ENCODE measurements around the gene DHX34. TPM values are rescaled to one million over a fixed set of nuclear protein-coding genes. Genes with fewer than 3 reads are reported as not detected.
A peak's percentile ranks its signal among the peaks of the same experiment; 100 is the strongest.

DHX34 gene
- total and polyA plus RNA-seq, 9 of the 15 experiments (the other 6 are each of a cell fraction or from before 2014, with no cell fraction given) = 0.36 to 42.0 (median 15.0) TPM

DNA sequence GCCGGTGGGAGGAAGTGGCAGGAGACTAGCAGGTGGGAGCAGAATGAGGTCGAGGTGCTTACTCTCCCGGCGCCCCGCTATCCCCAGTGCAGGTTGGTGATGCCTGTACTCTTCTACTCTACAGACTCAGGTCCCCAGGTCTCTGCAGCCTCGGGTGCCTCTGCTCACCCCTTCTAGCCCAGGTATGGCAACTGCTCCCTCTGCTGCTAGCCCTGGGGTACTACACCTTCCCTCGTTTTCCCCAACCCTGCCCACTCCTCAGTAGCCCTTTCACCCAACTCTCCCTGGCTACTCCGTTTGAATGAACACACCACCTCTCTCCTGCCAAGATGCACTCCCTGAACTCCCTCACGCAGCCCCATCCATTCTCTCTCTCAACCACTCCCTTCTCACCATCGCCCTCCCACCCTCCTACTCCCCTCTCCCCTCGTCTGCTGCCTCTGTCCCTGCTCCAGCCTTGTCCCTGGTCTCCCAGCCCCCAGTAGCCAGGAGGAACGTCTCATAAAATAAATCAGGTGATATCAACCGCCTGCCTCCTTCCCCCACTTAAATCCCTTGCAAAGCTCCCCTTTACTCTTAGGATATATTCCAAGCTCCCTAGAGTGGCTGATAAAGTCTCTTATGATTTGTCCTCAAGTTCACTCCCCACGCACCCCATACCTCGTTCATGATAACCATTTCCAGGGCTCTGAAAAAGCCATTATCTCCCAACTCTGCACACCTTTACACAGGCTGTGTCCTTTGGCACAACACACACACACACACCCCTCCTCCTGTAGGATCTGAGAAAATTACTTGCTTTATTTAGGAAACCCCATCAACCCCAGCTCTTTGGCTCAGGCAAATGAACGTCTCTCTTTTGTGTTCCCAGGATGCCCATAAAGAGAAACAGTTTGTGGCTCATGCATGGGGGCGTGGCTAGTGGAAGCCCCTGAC, 78.4 kb downstream of the DHX34 start (continued):
- TF ChIP-seq, protein P1, sequence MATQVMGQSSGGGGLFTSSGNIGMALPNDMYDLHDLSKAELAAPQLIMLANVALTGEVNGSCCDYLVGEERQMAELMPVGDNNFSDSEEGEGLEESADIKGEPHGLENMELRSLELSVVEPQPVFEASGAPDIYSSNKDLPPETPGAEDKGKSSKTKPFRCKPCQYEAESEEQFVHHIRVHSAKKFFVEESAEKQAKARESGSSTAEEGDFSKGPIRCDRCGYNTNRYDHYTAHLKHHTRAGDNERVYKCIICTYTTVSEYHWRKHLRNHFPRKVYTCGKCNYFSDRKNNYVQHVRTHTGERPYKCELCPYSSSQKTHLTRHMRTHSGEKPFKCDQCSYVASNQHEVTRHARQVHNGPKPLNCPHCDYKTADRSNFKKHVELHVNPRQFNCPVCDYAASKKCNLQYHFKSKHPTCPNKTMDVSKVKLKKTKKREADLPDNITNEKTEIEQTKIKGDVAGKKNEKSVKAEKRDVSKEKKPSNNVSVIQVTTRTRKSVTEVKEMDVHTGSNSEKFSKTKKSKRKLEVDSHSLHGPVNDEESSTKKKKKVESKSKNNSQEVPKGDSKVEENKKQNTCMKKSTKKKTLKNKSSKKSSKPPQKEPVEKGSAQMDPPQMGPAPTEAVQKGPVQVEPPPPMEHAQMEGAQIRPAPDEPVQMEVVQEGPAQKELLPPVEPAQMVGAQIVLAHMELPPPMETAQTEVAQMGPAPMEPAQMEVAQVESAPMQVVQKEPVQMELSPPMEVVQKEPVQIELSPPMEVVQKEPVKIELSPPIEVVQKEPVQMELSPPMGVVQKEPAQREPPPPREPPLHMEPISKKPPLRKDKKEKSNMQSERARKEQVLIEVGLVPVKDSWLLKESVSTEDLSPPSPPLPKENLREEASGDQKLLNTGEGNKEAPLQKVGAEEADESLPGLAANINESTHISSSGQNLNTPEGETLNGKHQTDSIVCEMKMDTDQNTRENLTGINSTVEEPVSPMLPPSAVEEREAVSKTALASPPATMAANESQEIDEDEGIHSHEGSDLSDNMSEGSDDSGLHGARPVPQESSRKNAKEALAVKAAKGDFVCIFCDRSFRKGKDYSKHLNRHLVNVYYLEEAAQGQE (IDR thresholded peaks at IDR 0.05; ENCODE audit: borderline replicate concordance) = peak; percentile 64; the same call in 1 of the 2 replicates
- TF ChIP-seq, protein P1 (CRISPR knock-in tag; IDR thresholded peaks at IDR 0.05; ENCODE audit: low read depth) = no peak
- TF ChIP-seq MTA1 (IDR thresholded peaks at IDR 0.05; ENCODE audit: borderline replicate concordance) (peak; percentile 50; the same call in 1 of the 2 replicates), RAD21 (CRISPR knock-in tag; conservative IDR thresholded peaks at IDR 0.05 in 1 of 2, IDR thresholded peaks at IDR 0.05 in 1 of 2) (peak; percentile 66 to 84), NCOR1 (IDR thresholded peaks at IDR 0.05) (no peak), BRCA1 (IDR thresholded peaks at IDR 0.05) (no peak), BRCA1 (CRISPR knock-in tag; IDR thresholded peaks at IDR 0.05) (no peak), RUNX1 (IDR thresholded peaks at IDR 0.05; ENCODE audit: low read depth) (no peak), FOXK1 (CRISPR knock-in tag; IDR thresholded peaks at IDR 0.05; ENCODE audit: borderline replicate concordance) (no peak), ZNF668 (CRISPR knock-in tag; IDR thresholded peaks at IDR 0.05) (no peak), TEAD4 (IDR thresholded peaks at IDR 0.05; ENCODE audit: low read length) (no peak), TEAD4 (CRISPR knock-in tag; IDR thresholded peaks at IDR 0.05; ENCODE audit: borderline replicate concordance) (0 out of 2 replicates have a peak, but pooled peaks have one; percentile 31), FOXM1 (IDR thresholded peaks at IDR 0.05; ENCODE audit: low read depth) (no peak), FOXM1 (CRISPR knock-in tag; IDR thresholded peaks at IDR 0.05; ENCODE audit: low read depth) (no peak), DPF2 (IDR thresholded peaks at IDR 0.05) (no peak)
- TF ChIP-seq, protein P2, sequence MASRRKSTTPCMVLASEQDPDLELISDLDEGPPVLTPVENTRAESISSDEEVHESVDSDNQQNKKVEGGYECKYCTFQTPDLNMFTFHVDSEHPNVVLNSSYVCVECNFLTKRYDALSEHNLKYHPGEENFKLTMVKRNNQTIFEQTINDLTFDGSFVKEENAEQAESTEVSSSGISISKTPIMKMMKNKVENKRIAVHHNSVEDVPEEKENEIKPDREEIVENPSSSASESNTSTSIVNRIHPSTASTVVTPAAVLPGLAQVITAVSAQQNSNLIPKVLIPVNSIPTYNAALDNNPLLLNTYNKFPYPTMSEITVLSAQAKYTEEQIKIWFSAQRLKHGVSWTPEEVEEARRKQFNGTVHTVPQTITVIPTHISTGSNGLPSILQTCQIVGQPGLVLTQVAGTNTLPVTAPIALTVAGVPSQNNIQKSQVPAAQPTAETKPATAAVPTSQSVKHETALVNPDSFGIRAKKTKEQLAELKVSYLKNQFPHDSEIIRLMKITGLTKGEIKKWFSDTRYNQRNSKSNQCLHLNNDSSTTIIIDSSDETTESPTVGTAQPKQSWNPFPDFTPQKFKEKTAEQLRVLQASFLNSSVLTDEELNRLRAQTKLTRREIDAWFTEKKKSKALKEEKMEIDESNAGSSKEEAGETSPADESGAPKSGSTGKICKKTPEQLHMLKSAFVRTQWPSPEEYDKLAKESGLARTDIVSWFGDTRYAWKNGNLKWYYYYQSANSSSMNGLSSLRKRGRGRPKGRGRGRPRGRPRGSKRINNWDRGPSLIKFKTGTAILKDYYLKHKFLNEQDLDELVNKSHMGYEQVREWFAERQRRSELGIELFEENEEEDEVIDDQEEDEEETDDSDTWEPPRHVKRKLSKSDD (conservative IDR thresholded peaks at IDR 0.05; ENCODE audit: low read length) = no peak
- TF ChIP-seq, protein P3, sequence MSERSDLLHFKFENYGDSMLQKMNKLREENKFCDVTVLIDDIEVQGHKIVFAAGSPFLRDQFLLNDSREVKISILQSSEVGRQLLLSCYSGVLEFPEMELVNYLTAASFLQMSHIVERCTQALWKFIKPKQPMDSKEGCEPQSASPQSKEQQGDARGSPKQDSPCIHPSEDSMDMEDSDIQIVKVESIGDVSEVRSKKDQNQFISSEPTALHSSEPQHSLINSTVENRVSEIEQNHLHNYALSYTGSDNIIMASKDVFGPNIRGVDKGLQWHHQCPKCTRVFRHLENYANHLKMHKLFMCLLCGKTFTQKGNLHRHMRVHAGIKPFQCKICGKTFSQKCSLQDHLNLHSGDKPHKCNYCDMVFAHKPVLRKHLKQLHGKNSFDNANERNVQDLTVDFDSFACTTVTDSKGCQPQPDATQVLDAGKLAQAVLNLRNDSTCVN (CRISPR knock-in tag; IDR thresholded peaks at IDR 0.05) = peak; percentile 58; the same call in 1 of the 2 replicates
